ENCODE results near the gene CELA3B. TPM values are rescaled to one million over a fixed set of nuclear protein-coding genes. Genes with fewer than 3 reads are reported as not detected.
"Not testable (repeated sequence)": the region's sequence is repeated elsewhere in the genome, so short reads cannot be mapped to it uniquely, and the experiment has no call there.

The CELA3B gene, protein sequence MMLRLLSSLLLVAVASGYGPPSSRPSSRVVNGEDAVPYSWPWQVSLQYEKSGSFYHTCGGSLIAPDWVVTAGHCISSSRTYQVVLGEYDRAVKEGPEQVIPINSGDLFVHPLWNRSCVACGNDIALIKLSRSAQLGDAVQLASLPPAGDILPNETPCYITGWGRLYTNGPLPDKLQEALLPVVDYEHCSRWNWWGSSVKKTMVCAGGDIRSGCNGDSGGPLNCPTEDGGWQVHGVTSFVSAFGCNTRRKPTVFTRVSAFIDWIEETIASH
- total RNA-seq, result not detected

DNA sequence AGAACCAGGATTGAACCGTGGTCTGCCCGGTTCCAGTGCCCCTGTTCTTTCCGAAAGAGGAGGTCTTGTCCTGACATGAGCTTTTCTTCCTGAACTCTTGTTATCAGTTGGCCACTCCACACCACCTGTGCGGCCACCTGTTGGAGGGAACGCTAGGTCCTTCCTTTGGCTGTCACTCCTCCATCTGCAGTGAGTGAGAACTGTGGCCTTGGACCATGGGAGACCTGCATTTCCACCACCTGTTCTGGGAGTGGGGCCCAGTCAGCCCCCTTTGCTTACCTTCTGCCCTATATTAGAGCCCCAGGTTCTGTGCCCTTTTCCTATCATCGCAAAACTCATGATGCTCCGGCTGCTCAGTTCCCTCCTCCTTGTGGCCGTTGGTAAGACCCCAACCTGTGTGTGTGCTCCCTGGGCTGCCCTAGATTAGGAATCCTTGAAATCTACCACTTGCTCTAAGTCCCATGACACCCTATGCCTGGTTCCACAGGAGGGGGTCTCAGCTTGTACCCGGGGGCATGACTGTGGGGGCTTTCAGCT, at the start of gene CELA3B:
Gene CELA3B, plus strand, starts transcription at position 320 of the 537 bp plus-strand sequence. Its CDS starts 18 bp downstream, at position 338.
- intact Hi-C loops (cut with DNase I); H3K9me3 ChIP-seq; H3K27me3 ChIP-seq (replicated peaks; ENCODE audit: insufficient read depth); H3K36me3 ChIP-seq; DNase-seq (ENCODE audit: low spot score); H3K27ac ChIP-seq; H3K4me3 ChIP-seq; H3K4me1 ChIP-seq (replicated peaks): not testable (repeated sequence)
- 91% methylated on average over 9 of the region's 9 CpGs for WGBS

DNA sequence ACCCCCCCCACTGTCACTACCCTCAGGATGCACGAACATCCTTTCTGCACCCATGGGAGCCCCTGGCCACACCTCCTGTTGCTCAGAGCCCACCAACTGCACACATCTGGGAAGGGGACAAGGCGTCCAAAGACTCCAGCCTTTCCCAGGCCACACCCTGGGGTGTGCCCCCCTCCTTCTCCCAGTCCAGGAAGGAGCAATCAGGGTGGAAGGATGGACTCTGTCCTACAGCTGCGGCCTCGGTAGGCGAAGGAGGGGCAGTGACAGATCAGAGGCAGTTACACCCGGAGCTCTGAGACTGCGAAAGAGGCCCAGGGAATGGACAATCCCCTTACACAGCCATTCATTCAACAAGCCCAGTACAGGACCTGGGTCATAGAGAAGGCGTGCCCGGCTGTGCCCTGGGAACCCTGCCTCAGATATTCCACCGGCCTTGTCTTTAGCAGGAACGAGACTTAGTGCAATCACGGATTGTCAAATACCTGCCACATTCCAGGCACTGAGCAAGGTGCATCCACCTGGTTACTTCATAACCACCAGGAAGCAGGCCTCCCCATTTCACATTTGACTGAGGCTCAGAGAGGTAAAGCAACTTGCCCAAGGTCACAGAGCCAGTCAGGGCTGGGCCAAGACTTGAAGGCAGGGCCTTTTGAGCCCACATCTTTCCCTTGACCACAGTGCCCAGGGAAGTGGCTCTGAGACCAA, 49.1 kb upstream of the CELA3B start:
- Histone ChIP-seq H3K27me3 (replicated peaks; ENCODE audit: insufficient read depth) (no peaks in the 10 kb centered on the region), H3K4me1 (replicated peaks) (no peaks in the 10 kb centered on the region), H3K27ac (peak overlapping the region; percentile 83 to 84), H3K4me3 (no peak overlapping the region), H3K9me3 (no peaks in the 10 kb centered on the region), H3K36me3 (no peaks in the 10 kb centered on the region)
- intact Hi-C loops (cut with DNase I), result no loop called here
- no peak for DNase-seq (ENCODE audit: low spot score)
- WGBS, result 76% methylated on average over 12 of the region's 12 CpGs
- TF ChIP-seq POLR2AphosphoS5 (IDR thresholded peaks at IDR 0.05), result no peak
- no peak for TF ChIP-seq POLR2A (IDR thresholded peaks at IDR 0.05)
- TF ChIP-seq, protein P1, sequence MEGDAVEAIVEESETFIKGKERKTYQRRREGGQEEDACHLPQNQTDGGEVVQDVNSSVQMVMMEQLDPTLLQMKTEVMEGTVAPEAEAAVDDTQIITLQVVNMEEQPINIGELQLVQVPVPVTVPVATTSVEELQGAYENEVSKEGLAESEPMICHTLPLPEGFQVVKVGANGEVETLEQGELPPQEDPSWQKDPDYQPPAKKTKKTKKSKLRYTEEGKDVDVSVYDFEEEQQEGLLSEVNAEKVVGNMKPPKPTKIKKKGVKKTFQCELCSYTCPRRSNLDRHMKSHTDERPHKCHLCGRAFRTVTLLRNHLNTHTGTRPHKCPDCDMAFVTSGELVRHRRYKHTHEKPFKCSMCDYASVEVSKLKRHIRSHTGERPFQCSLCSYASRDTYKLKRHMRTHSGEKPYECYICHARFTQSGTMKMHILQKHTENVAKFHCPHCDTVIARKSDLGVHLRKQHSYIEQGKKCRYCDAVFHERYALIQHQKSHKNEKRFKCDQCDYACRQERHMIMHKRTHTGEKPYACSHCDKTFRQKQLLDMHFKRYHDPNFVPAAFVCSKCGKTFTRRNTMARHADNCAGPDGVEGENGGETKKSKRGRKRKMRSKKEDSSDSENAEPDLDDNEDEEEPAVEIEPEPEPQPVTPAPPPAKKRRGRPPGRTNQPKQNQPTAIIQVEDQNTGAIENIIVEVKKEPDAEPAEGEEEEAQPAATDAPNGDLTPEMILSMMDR (IDR thresholded peaks at IDR 0.05), result no peak

DNA sequence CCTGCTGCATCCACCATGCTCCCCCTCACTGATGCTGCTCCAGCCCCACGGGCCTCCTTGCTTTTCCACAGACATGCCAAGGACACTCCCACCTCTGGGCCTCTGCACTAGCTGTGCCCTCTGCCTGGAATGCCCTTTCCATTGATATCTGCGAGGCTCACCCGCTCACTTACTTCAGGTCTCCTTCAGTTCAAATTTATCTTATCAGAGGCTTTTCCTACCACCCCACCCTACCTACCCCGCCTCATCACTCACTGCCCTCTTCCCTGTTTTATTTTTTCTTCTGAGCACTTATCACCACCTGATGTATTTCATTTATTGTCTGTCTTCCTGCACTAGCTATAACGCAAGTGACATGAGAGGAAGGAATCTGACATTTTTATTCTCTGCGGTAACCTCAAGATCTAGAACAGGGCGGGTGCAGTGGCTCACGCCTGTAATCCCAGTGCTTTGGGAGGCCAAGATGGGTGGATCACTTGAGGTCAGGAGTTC, 46.7 kb upstream of the CELA3B start:
- WGBS, result 64% methylated on average over 8 of the region's 8 CpGs
- DNase-seq (ENCODE audit: low spot score), result no peak
- Histone ChIP-seq H3K27me3 (replicated peaks; ENCODE audit: insufficient read depth) (no peaks in the 10 kb centered on the region), H3K27ac (peak overlapping the region; percentile 79 to 82), H3K4me3 (no peak overlapping the region), H3K36me3 (no peaks in the 10 kb centered on the region), H3K4me1 (replicated peaks) (peaks cover 6% of the 10 kb centered on the region), H3K9me3 (no peaks in the 10 kb centered on the region)
- intact Hi-C loops (cut with DNase I), result no loop called here
- TF ChIP-seq, protein P1 (IDR thresholded peaks at IDR 0.05), result no peak
- no peak for TF ChIP-seq POLR2A (IDR thresholded peaks at IDR 0.05)
- TF ChIP-seq POLR2AphosphoS5 (IDR thresholded peaks at IDR 0.05), result no peak

DNA sequence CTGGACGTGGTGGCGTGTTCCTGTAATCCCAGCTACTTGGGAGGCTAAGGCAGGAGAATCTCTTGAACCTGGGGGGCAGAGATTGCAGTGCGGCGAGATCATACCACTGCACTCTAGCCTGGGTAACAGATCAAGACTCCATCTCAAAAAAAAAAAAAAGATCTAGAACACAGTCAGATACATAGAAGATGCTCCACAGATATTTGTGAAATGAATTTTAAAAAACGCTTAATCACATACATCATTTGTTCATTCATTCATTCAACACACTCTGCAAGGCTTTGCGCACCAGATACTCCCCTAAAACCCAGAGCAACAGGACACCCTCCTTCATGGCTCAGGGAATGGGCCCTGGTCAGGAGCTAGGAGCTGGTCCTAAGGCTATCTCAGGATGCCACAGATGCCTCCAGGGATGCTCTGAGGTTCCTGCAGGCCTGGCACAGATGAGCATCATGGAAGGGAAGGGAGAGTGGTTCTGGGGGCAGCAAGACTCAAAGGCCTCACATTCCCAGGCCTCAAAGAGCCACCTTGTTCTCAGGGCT, 46.1 kb upstream of the CELA3B start:
- 87% methylated on average over 6 of the region's 6 CpGs for WGBS
- Histone ChIP-seq H3K9me3 (no peaks in the 10 kb centered on the region), H3K36me3 (no peaks in the 10 kb centered on the region), H3K27ac (peak overlapping the region; percentile 79 to 82), H3K27me3 (replicated peaks; ENCODE audit: insufficient read depth) (no peaks in the 10 kb centered on the region), H3K4me1 (replicated peaks) (peaks cover 6% of the 10 kb centered on the region), H3K4me3 (no peak overlapping the region)
- no peak for DNase-seq (ENCODE audit: low spot score)
- TF ChIP-seq, protein P1 (IDR thresholded peaks at IDR 0.05), result no peak
- TF ChIP-seq POLR2A (IDR thresholded peaks at IDR 0.05) (no peak), POLR2AphosphoS5 (IDR thresholded peaks at IDR 0.05) (no peak)
- intact Hi-C loops (cut with DNase I), result no loop called here

All from prostate gland (tissue), 2 donors.